Natural killer cell (primary cell): ENCODE data around the gene ELMO1. TPM values are rescaled to one million over a fixed set of nuclear protein-coding genes. Genes with fewer than 3 reads are reported as not detected.

Experiments
- ATAC-seq, 3 donors: fragments of 150-1000 bp in 2 of 3; fragments of 200-7000 bp in 1 of 3; cut with Tn5 transposase; 1 replicate in 1 of 3; 2 replicates in 2 of 3; pipeline ENCODE4 v1.10.0; 2021; ENCODE audit warnings: mild to moderate bottlenecking in 2 of 3, moderate library complexity in 2 of 3
- DNase-seq, 2 donors: peaks; one replicate each; pipeline versions ENCODE4 v3.0.0 to v3.0.0-alpha.2; 2013 to 2021; ENCODE audit warnings: mixed read lengths in 1 of 2
- H3K27ac ChIP-seq: one replicate; pipeline ENCODE4 v1.5.1; 2013; ENCODE audit warnings: mild to moderate bottlenecking, low read length
- H3K27me3 ChIP-seq: one replicate; pipeline ENCODE4 v1.6.1; 2013; ENCODE audit warnings: low read length; ENCODE audit not compliant: control insufficient read depth, insufficient read depth
- H3K36me3 ChIP-seq: one replicate; pipeline ENCODE4 v1.6.1; 2013; ENCODE audit warnings: low read length; ENCODE audit not compliant: control insufficient read depth, insufficient read depth
- H3K4me1 ChIP-seq: one replicate; pipeline ENCODE4 v1.6.1; 2013; ENCODE audit warnings: low read length; ENCODE audit not compliant: control insufficient read depth, insufficient read depth
- H3K4me3 ChIP-seq: one replicate; pipeline ENCODE4 v1.5.1; 2013; ENCODE audit warnings: low read length
- H3K9me3 ChIP-seq: one replicate; pipeline ENCODE4 v1.6.1; 2013; ENCODE audit warnings: low read length; ENCODE audit not compliant: control insufficient read depth, insufficient read depth
- H3K27ac Mint-ChIP-seq, 2 donors: one replicate each; pipeline ENCODE4 v1.8.0; 2022; ENCODE audit warnings: mild to moderate bottlenecking in 2 of 2, mixed read lengths in 2 of 2, moderate library complexity in 1 of 2
- H3K27me3 Mint-ChIP-seq, 2 donors: one replicate each; pipeline ENCODE4 v1.8.0; 2022; ENCODE audit warnings: low read depth in 2 of 2, mixed read lengths in 2 of 2
- H3K36me3 Mint-ChIP-seq: one replicate; pipeline ENCODE4 v1.8.0; 2022; ENCODE audit warnings: mixed read lengths
- H3K4me1 Mint-ChIP-seq, 2 donors: one replicate each; pipeline ENCODE4 v1.8.0; 2022; ENCODE audit warnings: mixed read lengths in 2 of 2
- H3K4me3 Mint-ChIP-seq: one replicate; pipeline ENCODE4 v1.8.0; 2022; ENCODE audit warnings: mild to moderate bottlenecking, moderate library complexity, mixed read lengths
- H3K9me3 Mint-ChIP-seq, 2 donors: one replicate each; pipeline ENCODE4 v1.8.0; 2022; ENCODE audit warnings: mixed read lengths in 2 of 2
- CTCF ChIP-seq: fragments of 200-600 bp; IDR thresholded peaks from one replicate; pipeline ENCODE4 v1.8.0; 2022; ENCODE audit warnings: antibody characterized with exemption
- WGBS: methylation state at CpG from one replicate; pipeline ENCODE4 v1.1.7; 2013; ENCODE audit warnings: missing lambda C conversion rate; ENCODE audit not compliant: insufficient coverage; 5-methylcytosine and 5-hydroxymethylcytosine counted together
- intact Hi-C: fragments of 100-400 bp; cut with micrococcal nuclease; formaldehyde crosslinking; loops from one replicate; pipeline ENCODE4 v1.14.2; 2022
- total RNA-seq, 4 donors: library from RNA; stranded (reverse); fragments of 120-200 nt in 1 of 4; gene quantifications; one replicate each; pipeline versions ENCODE4 v1.2.3 to v1.2.4, GENCODE V29; 2013 to 2022

ELMO1 gene
- total RNA-seq, 3 donors from 2014 or later (not counting 1 experiment from before 2014, with no cell fraction given): 127 to 147 (median 130) TPM

GRCh38 chr7:37160656-37161055 lies 288.0 kb downstream of the ELMO1 start:
- TF ChIP-seq CTCF: no peak
- Mint-ChIP-seq H3K4me3 (no peak overlapping the region), H3K27ac (peak overlapping the region; percentile 16 to 22), H3K9me3 (no peaks in the 10 kb centered on the region), H3K36me3 (no peaks in the 10 kb centered on the region), H3K4me1 (peaks cover 10 to 13% of the 10 kb centered on the region in 2 donors), H3K27me3 (no peaks in the 10 kb centered on the region)
- Histone ChIP-seq H3K4me1 (no peaks in the 10 kb centered on the region), H3K4me3 (no peak overlapping the region), H3K27me3 (no peaks in the 10 kb centered on the region), H3K27ac (no peak overlapping the region), H3K36me3 (no peaks in the 10 kb centered on the region), H3K9me3 (no peaks in the 10 kb centered on the region)
- no peak for ATAC-seq
- WGBS: 93% methylated on average over 2 of the region's 2 CpGs
- DNase-seq: no peak
- intact Hi-C loops: no loop called here

DNA sequence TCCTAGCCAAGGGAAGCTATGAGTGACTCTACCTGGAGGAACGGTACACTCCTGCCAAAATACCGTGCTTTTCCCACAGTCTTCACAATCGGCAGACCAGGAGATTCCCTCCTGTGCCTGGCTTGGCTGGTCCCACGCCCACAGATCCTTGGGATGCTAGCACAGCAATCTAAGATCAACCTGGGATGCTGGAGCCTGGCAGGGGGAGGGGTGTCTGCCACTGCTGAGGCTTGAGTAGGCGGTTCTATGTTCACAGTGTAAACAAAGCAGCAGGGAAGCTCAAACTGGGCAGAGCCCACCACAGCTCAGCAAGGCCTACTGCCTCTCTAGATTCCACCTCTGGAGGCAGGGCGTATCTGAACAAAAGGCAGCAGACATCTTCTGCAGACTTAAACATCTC lies 295.3 kb downstream of the ELMO1 start:
- intact Hi-C loops: no loop called here
- H3K27me3 ChIP-seq: no peaks in the 10 kb centered on the region
- no peaks in the 10 kb centered on the region for H3K27me3 Mint-ChIP-seq
- DNase-seq (no peak), ATAC-seq (no peak)
- no peak overlapping the region for H3K4me3 ChIP-seq
- no peak overlapping the region for H3K27ac ChIP-seq
- H3K4me3 Mint-ChIP-seq: no peak overlapping the region
- no peaks in the 10 kb centered on the region for H3K36me3 Mint-ChIP-seq
- H3K4me1 Mint-ChIP-seq: peaks cover 16 to 39% of the 10 kb centered on the region in 2 donors
- no peak overlapping the region for H3K27ac Mint-ChIP-seq
- H3K4me1 ChIP-seq: no peaks in the 10 kb centered on the region
- no peaks in the 10 kb centered on the region for H3K36me3 ChIP-seq
- WGBS: 93% methylated on average over 6 of the region's 6 CpGs
- no peak for TF ChIP-seq CTCF
- H3K9me3 Mint-ChIP-seq: peaks cover 2 to 5% of the 10 kb centered on the region in 2 donors
- H3K9me3 ChIP-seq: no peaks in the 10 kb centered on the region

GRCh38 chr7:37151741-37152413 lies 296.8 kb downstream of the ELMO1 start:
- no peak overlapping the region for H3K27ac Mint-ChIP-seq
- no peak for ATAC-seq
- no peak overlapping the region for H3K27ac ChIP-seq
- no peak for DNase-seq
- TF ChIP-seq CTCF: no peak
- peaks cover 16 to 39% of the 10 kb centered on the region in 2 donors for H3K4me1 Mint-ChIP-seq
- H3K36me3 ChIP-seq: no peaks in the 10 kb centered on the region
- WGBS: 98% methylated on average over 7 of the region's 7 CpGs
- H3K9me3 Mint-ChIP-seq: peaks cover 2 to 5% of the 10 kb centered on the region in 2 donors
- intact Hi-C loops: no loop called here
- H3K4me3 Mint-ChIP-seq: no peak overlapping the region
- no peak overlapping the region for H3K4me3 ChIP-seq
- H3K36me3 Mint-ChIP-seq: no peaks in the 10 kb centered on the region
- no peaks in the 10 kb centered on the region for H3K4me1 ChIP-seq
- no peaks in the 10 kb centered on the region for H3K9me3 ChIP-seq
- no peaks in the 10 kb centered on the region for H3K27me3 ChIP-seq
- no peaks in the 10 kb centered on the region for H3K27me3 Mint-ChIP-seq

- Histone ChIP-seq H3K4me1 (no peaks in the 10 kb centered on the region), H3K9me3 (no peaks in the 10 kb centered on the region), H3K27ac (no peak overlapping the region), H3K36me3 (no peaks in the 10 kb centered on the region), H3K27me3 (no peaks in the 10 kb centered on the region), H3K4me3 (no peak overlapping the region)
- no peak for DNase-seq
- Mint-ChIP-seq H3K27ac (no peak overlapping the region), H3K9me3 (peaks cover 2 to 5% of the 10 kb centered on the region in 2 donors), H3K4me3 (no peak overlapping the region), H3K4me1 (peaks cover 8 to 33% of the 10 kb centered on the region in 2 donors), H3K36me3 (no peaks in the 10 kb centered on the region), H3K27me3 (no peaks in the 10 kb centered on the region)
- WGBS: 99% methylated on average over 4 of the region's 4 CpGs
- no peak for TF ChIP-seq CTCF
- intact Hi-C loops: no loop called here
- ATAC-seq: no peak
Measured at GRCh38 chr7:37150856-37151255, 297.8 kb downstream of the ELMO1 start.
